Mucosa of stomach (tissue), 1 donor: ENCODE measurements around the gene CNTN4.

Source experiments
- H3K27me3 ChIP-seq: one replicate; pipeline ENCODE4 v1.7.0; 2013; ENCODE audit warnings: mild to moderate bottlenecking, low read length; ENCODE audit not compliant: control insufficient read depth, insufficient read depth
- H3K36me3 ChIP-seq: one replicate; pipeline ENCODE4 v1.7.0; 2013; ENCODE audit warnings: low read length; ENCODE audit not compliant: control insufficient read depth, insufficient read depth
- H3K4me1 ChIP-seq: one replicate; pipeline ENCODE4 v1.7.0; 2013; ENCODE audit warnings: mild to moderate bottlenecking, low read length; ENCODE audit not compliant: control insufficient read depth, insufficient read depth
- H3K4me3 ChIP-seq: one replicate; pipeline ENCODE4 v1.7.0; 2013; ENCODE audit warnings: low read length
- H3K9ac ChIP-seq: one replicate; pipeline ENCODE4 v1.7.0; 2013; ENCODE audit warnings: mild to moderate bottlenecking, low read length, moderate library complexity
- H3K9me3 ChIP-seq: one replicate; pipeline ENCODE4 v1.7.0; 2013; ENCODE audit warnings: mild to moderate bottlenecking, low read length, moderate library complexity; ENCODE audit not compliant: control insufficient read depth
- donor health status: Pancreatic carcinoma.

Gene CNTN4

GRCh38 chr3:2741516-2741915, 642.9 kb downstream of the CNTN4 start:
- Histone ChIP-seq H3K4me3 (no peak overlapping the region), H3K27me3 (no peaks in the 10 kb centered on the region), H3K9me3 (no peaks in the 10 kb centered on the region), H3K9ac (no peak overlapping the region), H3K4me1 (no peaks in the 10 kb centered on the region), H3K36me3 (no peaks in the 10 kb centered on the region)

- Histone ChIP-seq H3K9ac (no peak overlapping the region), H3K4me1 (no peaks in the 10 kb centered on the region), H3K4me3 (no peak overlapping the region), H3K27me3 (no peaks in the 10 kb centered on the region), H3K36me3 (no peaks in the 10 kb centered on the region), H3K9me3 (no peaks in the 10 kb centered on the region)
These were observed 666.4 kb downstream of the CNTN4 start for GRCh38 chr3:2765002-2765579.

GRCh38 chr3:2770451-2770850, 671.8 kb downstream of the CNTN4 start:
- Histone ChIP-seq H3K27me3 (no peaks in the 10 kb centered on the region), H3K9me3 (no peaks in the 10 kb centered on the region), H3K4me1 (no peaks in the 10 kb centered on the region), H3K4me3 (no peak overlapping the region), H3K36me3 (no peaks in the 10 kb centered on the region), H3K9ac (no peak overlapping the region)

GRCh38 chr3:2771193-2771592, 672.5 kb downstream of the CNTN4 start:
- H3K9ac ChIP-seq = no peak overlapping the region
- H3K4me1 ChIP-seq = no peaks in the 10 kb centered on the region
- no peaks in the 10 kb centered on the region for H3K9me3 ChIP-seq
- H3K4me3 ChIP-seq = no peak overlapping the region
- no peaks in the 10 kb centered on the region for H3K27me3 ChIP-seq
- no peaks in the 10 kb centered on the region for H3K36me3 ChIP-seq

- Histone ChIP-seq H3K36me3 (no peaks in the 10 kb centered on the region), H3K4me3 (no peak overlapping the region), H3K9ac (no peak overlapping the region), H3K4me1 (no peaks in the 10 kb centered on the region), H3K27me3 (no peaks in the 10 kb centered on the region), H3K9me3 (no peaks in the 10 kb centered on the region)
These were observed 673.1 kb downstream of the CNTN4 start for GRCh38 chr3:2771741-2772140.

- no peak overlapping the region for H3K4me3 ChIP-seq
- H3K9me3 ChIP-seq = no peaks in the 10 kb centered on the region
- no peak overlapping the region for H3K9ac ChIP-seq
- no peaks in the 10 kb centered on the region for H3K4me1 ChIP-seq
- no peaks in the 10 kb centered on the region for H3K27me3 ChIP-seq
- no peaks in the 10 kb centered on the region for H3K36me3 ChIP-seq
These were observed 674.1 kb downstream of the CNTN4 start for GRCh38 chr3:2772803-2773202.

- H3K36me3 ChIP-seq = no peaks in the 10 kb centered on the region
- no peaks in the 10 kb centered on the region for H3K27me3 ChIP-seq
- no peaks in the 10 kb centered on the region for H3K9me3 ChIP-seq
- no peaks in the 10 kb centered on the region for H3K4me1 ChIP-seq
- no peak overlapping the region for H3K9ac ChIP-seq
- H3K4me3 ChIP-seq = no peak overlapping the region
These were observed 676.0 kb downstream of the CNTN4 start for GRCh38 chr3:2774481-2775249.

- Histone ChIP-seq H3K9me3 (no peaks in the 10 kb centered on the region), H3K4me3 (no peak overlapping the region), H3K9ac (no peak overlapping the region)
These were observed 684.6 kb downstream of the CNTN4 start for GRCh38 chr3:2783261-2783660.

GRCh38 chr3:2784627-2785026, 686.0 kb downstream of the CNTN4 start:
- H3K4me1 ChIP-seq = no peaks in the 10 kb centered on the region
- H3K9ac ChIP-seq = no peak overlapping the region
- no peaks in the 10 kb centered on the region for H3K27me3 ChIP-seq
- H3K9me3 ChIP-seq = no peaks in the 10 kb centered on the region
- H3K36me3 ChIP-seq = no peaks in the 10 kb centered on the region
- no peak overlapping the region for H3K4me3 ChIP-seq

More at GRCh38 chr3:2783261-2783660, 684.6 kb downstream of the CNTN4 start:
- Histone ChIP-seq H3K36me3 (no peaks in the 10 kb centered on the region), H3K4me1 (no peaks in the 10 kb centered on the region), H3K27me3 (no peaks in the 10 kb centered on the region)

- no peaks in the 10 kb centered on the region for H3K27me3 ChIP-seq
- no peak overlapping the region for H3K4me3 ChIP-seq
- H3K4me1 ChIP-seq = no peaks in the 10 kb centered on the region
- no peak overlapping the region for H3K9ac ChIP-seq
- H3K36me3 ChIP-seq = no peaks in the 10 kb centered on the region
- no peaks in the 10 kb centered on the region for H3K9me3 ChIP-seq
These were observed 691.7 kb downstream of the CNTN4 start for GRCh38 chr3:2790266-2790815.

GRCh38 chr3:2792432-2792831, 693.8 kb downstream of the CNTN4 start:
- no peaks in the 10 kb centered on the region for H3K4me1 ChIP-seq
- no peaks in the 10 kb centered on the region for H3K36me3 ChIP-seq
- no peaks in the 10 kb centered on the region for H3K27me3 ChIP-seq
- H3K9ac ChIP-seq = no peak overlapping the region
- no peaks in the 10 kb centered on the region for H3K9me3 ChIP-seq
- H3K4me3 ChIP-seq = no peak overlapping the region

- no peaks in the 10 kb centered on the region for H3K36me3 ChIP-seq
These were observed 695.3 kb downstream of the CNTN4 start for GRCh38 chr3:2793987-2794386.

More at GRCh38 chr3:2793987-2794386, 695.3 kb downstream of the CNTN4 start:
- Histone ChIP-seq H3K9me3 (no peaks in the 10 kb centered on the region), H3K9ac (no peak overlapping the region), H3K4me1 (no peaks in the 10 kb centered on the region), H3K4me3 (no peak overlapping the region), H3K27me3 (no peaks in the 10 kb centered on the region)
